Measurements from ENCODE around the gene TINAGL1.

Gene TINAGL1

DNA sequence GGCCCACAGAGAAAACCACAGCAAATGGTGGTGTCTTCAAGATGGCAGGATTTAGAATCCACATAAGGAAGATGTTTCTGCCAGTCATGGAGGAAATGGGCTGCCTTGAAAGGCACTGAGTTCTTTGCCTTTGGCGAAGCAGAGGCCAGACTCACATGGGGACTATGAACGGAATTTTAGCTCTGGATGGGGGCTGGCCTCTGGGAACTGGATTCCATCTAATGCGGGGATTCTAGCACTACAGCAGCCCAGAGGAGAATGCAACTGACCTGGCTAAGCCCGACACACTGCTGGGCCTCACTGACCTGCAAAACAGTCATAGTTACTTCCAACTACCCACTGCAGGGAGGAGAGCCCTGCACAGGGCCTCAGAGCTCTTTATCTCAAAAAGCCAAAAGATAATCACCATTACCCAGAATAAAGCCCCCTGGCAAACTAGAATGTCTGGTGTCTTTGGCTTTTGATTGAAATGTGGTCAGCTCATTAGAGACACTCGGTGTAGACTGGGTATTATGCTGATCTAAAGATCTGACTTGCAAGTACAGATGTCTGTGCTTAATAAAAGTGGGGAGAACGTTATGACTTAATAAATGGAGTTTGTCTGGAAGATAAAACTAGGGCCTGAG, 52.7 kb downstream of the TINAGL1 start:
- DNase-seq = no peak

DNA sequence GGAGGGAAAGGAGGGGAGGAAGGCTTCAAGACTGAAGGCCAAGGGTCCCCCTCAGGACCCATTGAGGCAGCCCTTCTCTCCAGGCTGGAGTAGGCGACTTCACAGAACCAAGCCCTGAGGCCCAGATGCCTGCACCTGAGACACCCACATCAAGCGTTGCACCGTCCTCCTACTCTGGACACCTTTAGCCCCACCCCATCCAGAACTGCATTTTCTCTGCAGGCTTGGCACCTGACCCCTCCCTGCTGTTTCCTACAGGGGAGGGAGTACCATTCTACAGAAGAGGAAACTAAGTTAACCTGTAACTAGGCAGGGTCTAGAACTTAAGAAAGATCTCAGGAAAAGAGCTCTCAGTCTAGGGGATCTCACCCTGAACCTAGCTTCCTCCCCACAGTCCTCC, 56.3 kb downstream of the TINAGL1 start:
- no peak for DNase-seq

DNA sequence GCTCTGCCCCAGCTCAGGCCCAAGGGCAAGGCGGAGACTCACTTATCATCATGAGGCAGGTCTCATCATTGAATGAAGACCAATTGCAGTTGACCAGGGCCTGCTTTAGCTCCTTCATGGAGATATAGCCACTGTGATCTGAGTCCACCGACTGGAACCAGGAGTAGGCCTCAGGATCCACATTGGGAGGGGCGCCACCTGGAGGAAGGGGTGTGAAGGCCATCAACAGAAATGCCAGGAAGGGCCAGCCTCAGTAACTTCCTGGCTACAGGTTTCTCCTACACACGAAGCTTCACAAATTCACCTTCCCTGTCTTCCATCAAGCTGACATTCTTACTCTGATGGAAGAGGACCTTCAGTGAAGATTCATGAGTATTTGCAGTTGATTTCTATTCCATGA, 56.8 kb downstream of the TINAGL1 start:
- DNase-seq = no peak

Data from NCI-H2227 treated with DMSO at 0.1 percent for 48 hours (cell line).